HEK293 (cell line): ENCODE measurements around the gene RAB1B.

Source experiments
- CTCF ChIA-PET: fragments of 350-600 bp; formaldehyde crosslinking; extraction: SDS; loops from one replicate; lab custom pipeline; 2021; ENCODE audit warnings: antibody characterized with exemption; lab: Yijun Ruan, JAX
- POLR2A ChIA-PET: fragments of 300-600 bp; formaldehyde crosslinking; extraction: SDS; loops from one replicate; lab custom pipeline; 2020; ENCODE audit warnings: antibody characterized with exemption, inconsistent platforms; lab: Yijun Ruan, JAX
- H3K27ac ChIP-seq: fragments of 200-500 bp; sonication (Bioruptor generic); 2 replicates; pipeline ENCODE4 v1.5.1; 2014; ENCODE audit warnings: low read depth, low read length, control low read depth, inconsistent platforms; ENCODE audit errors: extremely low read depth
- H3K36me3 ChIP-seq, 2 experiments: fragments of 200-500 bp in 1 of 2; sonication (Bioruptor generic) in 1 of 2; 1 replicate in 1 of 2; 2 replicates in 1 of 2; pipeline ENCODE4 v1.5.1; 2014 to 2017; ENCODE audit warnings: inconsistent platforms in 2 of 2, low read length in 2 of 2; ENCODE audit not compliant: control insufficient read depth in 2 of 2, insufficient read depth in 1 of 2
- H3K4me1 ChIP-seq: fragments of 200-500 bp; sonication (Bioruptor generic); 2 replicates; pipeline ENCODE4 v1.5.1; 2014; ENCODE audit warnings: mild to moderate bottlenecking, low read length, inconsistent platforms; ENCODE audit not compliant: control insufficient read depth, insufficient read depth
- H3K4me3 ChIP-seq: 2 replicates; pipeline ENCODE4 v1.5.1; 2011; ENCODE audit warnings: low read depth, mild to moderate bottlenecking, control low read depth, low read length, moderate library complexity
- H3K9me3 ChIP-seq: fragments of 200-500 bp; sonication (Bioruptor generic); 2 replicates; pipeline ENCODE4 v1.5.1; 2014; ENCODE audit warnings: low read depth, low read length, inconsistent platforms; ENCODE audit not compliant: control insufficient read depth, insufficient read depth
- BCL11A ChIP-seq: fragments of 450-650 bp; formaldehyde crosslinking; IDR thresholded peaks from 2 replicates; pipeline ENCODE4 v1.5.1; 2016; ENCODE audit warnings: low read depth, missing biosample characterization, missing genetic modification characterization
- GLIS2 ChIP-seq: fragments of 450-650 bp; formaldehyde crosslinking; IDR thresholded peaks from 2 replicates; pipeline ENCODE4 v1.5.1; 2016; ENCODE audit warnings: missing biosample characterization, missing genetic modification characterization
- KLF10 ChIP-seq: fragments of 450-650 bp; IDR thresholded peaks from 2 replicates; pipeline ENCODE4 v1.5.1; 2018; ENCODE audit warnings: missing biosample characterization, mild to moderate bottlenecking, missing genetic modification characterization
- PRDM1 ChIP-seq: fragments of 450-650 bp; formaldehyde crosslinking; IDR thresholded peaks from 2 replicates; pipeline ENCODE4; 2016; ENCODE audit warnings: missing biosample characterization, missing genetic modification characterization
- SETDB1 ChIP-seq: IDR thresholded peaks from one replicate; pipeline ENCODE4 v1.6.1; 2017; ENCODE audit warnings: mild to moderate bottlenecking, low read length, moderate library complexity, mixed read lengths; ENCODE audit not compliant: insufficient read length
- ZBTB48 ChIP-seq: fragments of 450-650 bp; formaldehyde crosslinking; IDR thresholded peaks from 2 replicates; pipeline ENCODE4 v1.5.1; 2016; ENCODE audit warnings: missing biosample characterization, missing genetic modification characterization
- ZNF121 ChIP-seq: fragments of 450-650 bp; formaldehyde crosslinking; IDR thresholded peaks from 2 replicates; pipeline ENCODE4 v1.5.1; 2016; ENCODE audit warnings: missing biosample characterization, missing genetic modification characterization
- ZNF19 ChIP-seq: fragments of 450-650 bp; formaldehyde crosslinking; IDR thresholded peaks from 2 replicates; pipeline ENCODE4; 2016; ENCODE audit warnings: missing biosample characterization, missing genetic modification characterization, low read depth
- ZNF2 ChIP-seq: fragments of 450-650 bp; formaldehyde crosslinking; IDR thresholded peaks from 2 replicates; pipeline ENCODE4 v1.5.1; 2016; ENCODE audit warnings: missing biosample characterization, missing genetic modification characterization
- ZNF202 ChIP-seq: fragments of 450-650 bp; formaldehyde crosslinking; IDR thresholded peaks from 2 replicates; pipeline ENCODE4 v1.5.1; 2016; ENCODE audit warnings: missing biosample characterization, missing genetic modification characterization, borderline replicate concordance
- ZNF248 ChIP-seq: fragments of 450-650 bp; formaldehyde crosslinking; IDR thresholded peaks from 2 replicates; pipeline ENCODE4 v1.5.1; 2017; ENCODE audit warnings: missing biosample characterization, missing genetic modification characterization
- ZNF302 ChIP-seq: fragments of 450-650 bp; formaldehyde crosslinking; IDR thresholded peaks from 2 replicates; pipeline ENCODE4 v1.5.1; 2016; ENCODE audit warnings: missing biosample characterization, missing genetic modification characterization, low read depth
- ZNF311 ChIP-seq: fragments of 450-650 bp; formaldehyde crosslinking; IDR thresholded peaks from 2 replicates; pipeline ENCODE4 v1.5.1; 2017; ENCODE audit warnings: missing biosample characterization, missing genetic modification characterization, borderline replicate concordance
- ZNF362 ChIP-seq: fragments of 450-650 bp; formaldehyde crosslinking; IDR thresholded peaks from 2 replicates; pipeline ENCODE4 v1.5.1; 2016; ENCODE audit warnings: missing biosample characterization, missing genetic modification characterization
- ZNF391 ChIP-seq: fragments of 450-650 bp; formaldehyde crosslinking; IDR thresholded peaks from 2 replicates; pipeline ENCODE4 v1.5.1; 2016; ENCODE audit warnings: low read depth, missing biosample characterization, missing genetic modification characterization, borderline replicate concordance
- ZNF404 ChIP-seq: fragments of 450-650 bp; formaldehyde crosslinking; IDR thresholded peaks from 2 replicates; pipeline ENCODE4 v1.5.1; 2017; ENCODE audit warnings: missing biosample characterization, missing genetic modification characterization
- ZNF449 ChIP-seq: fragments of 450-650 bp; formaldehyde crosslinking; IDR thresholded peaks from 2 replicates; pipeline ENCODE4 v1.5.1; 2017; ENCODE audit warnings: missing biosample characterization, mild to moderate bottlenecking, missing genetic modification characterization, moderate library complexity
- ZNF558 ChIP-seq: fragments of 450-650 bp; formaldehyde crosslinking; IDR thresholded peaks from 2 replicates; pipeline ENCODE4 v1.5.1; 2016; ENCODE audit warnings: missing biosample characterization, missing genetic modification characterization
- ZNF560 ChIP-seq: fragments of 450-650 bp; formaldehyde crosslinking; IDR thresholded peaks from 2 replicates; pipeline ENCODE4 v1.5.1; 2017; ENCODE audit warnings: missing biosample characterization, missing genetic modification characterization, borderline replicate concordance
- ZNF621 ChIP-seq: fragments of 450-650 bp; formaldehyde crosslinking; IDR thresholded peaks from 2 replicates; pipeline ENCODE4 v1.5.1; 2017; ENCODE audit warnings: missing biosample characterization, missing genetic modification characterization
- ZNF76 ChIP-seq: fragments of 450-650 bp; formaldehyde crosslinking; IDR thresholded peaks from 2 replicates; pipeline ENCODE4; 2016; ENCODE audit warnings: low read depth, missing biosample characterization, missing genetic modification characterization, borderline replicate concordance
- ZNF776 ChIP-seq: fragments of 450-650 bp; formaldehyde crosslinking; IDR thresholded peaks from 2 replicates; pipeline ENCODE4 v1.5.0; 2017; ENCODE audit warnings: missing biosample characterization, missing genetic modification characterization, borderline replicate concordance

The RAB1B gene

GRCh38 chr11:66294626-66295620, 26.5 kb downstream of the RAB1B start:
- Histone ChIP-seq H3K36me3 (no peaks in the 10 kb centered on the region), H3K9me3 (no peaks in the 10 kb centered on the region), H3K4me3 (no peak overlapping the region), H3K4me1 (no peaks in the 10 kb centered on the region), H3K27ac (no peak overlapping the region)
- ChIA-PET POLR2A (no interaction called here), CTCF (no interaction called here)
- TF ChIP-seq ZNF558 (no peak), ZNF248 (tag by site-specific recombination) (no peak), SETDB1 (no peak), ZNF621 (no peak), ZNF449 (tag by site-specific recombination) (no peak), ZNF362 (no peak), ZNF302 (tag by site-specific recombination) (no peak), PRDM1 (tag by site-specific recombination) (no peak), ZNF19 (tag by site-specific recombination) (no peak), ZNF391 (no peak), ZNF2 (tag by site-specific recombination) (no peak)

- POLR2A ChIA-PET, result interaction anchor here (0.7 to 1.9 kb wide), 3 partner anchors 8 to 409 kb away, joined by 3 to 7 read pairs (median 5); partner anchors contain the start of genes FIBP and YIF1A
- Histone ChIP-seq H3K27ac (no peak overlapping the region), H3K36me3 (no peaks in the 10 kb centered on the region), H3K4me1 (no peaks in the 10 kb centered on the region), H3K9me3 (no peaks in the 10 kb centered on the region), H3K4me3 (no peak overlapping the region)
- CTCF ChIA-PET, result interaction anchor here (0.8 to 1.8 kb wide), 3 partner anchors 14 to 89 kb away, joined by 3 to 11 read pairs (median 3); no protein-coding TSS in a partner anchor
- TF ChIP-seq ZBTB48 (tag by site-specific recombination), result no peak
- TF ChIP-seq ZNF202 (tag by site-specific recombination), result no peak
- TF ChIP-seq ZNF76, result no peak
- no peak for TF ChIP-seq KLF10 (tag by site-specific recombination)
- TF ChIP-seq ZNF560 (tag by site-specific recombination), result no peak
- TF ChIP-seq ZNF311 (tag by site-specific recombination), result no peak
- TF ChIP-seq GLIS2 (tag by site-specific recombination), result no peak
- TF ChIP-seq ZNF404, result no peak
- TF ChIP-seq ZNF121 (tag by site-specific recombination), result no peak
- no peak for TF ChIP-seq BCL11A (tag by site-specific recombination)
- TF ChIP-seq ZNF776 (tag by site-specific recombination), result no peak
These were observed 29.2 kb downstream of the RAB1B start for GRCh38 chr11:66297610-66298009.
